GM12891 (cell line): ENCODE measurements around the gene REC8.
A peak's percentile ranks its signal among the peaks of the same experiment; 100 is the strongest.

Experiments used
- POLR2A ChIP-seq: IDR thresholded peaks from 2 replicates; pipeline ENCODE4 v1.6.1; 2011; ENCODE audit warnings: low read depth, low read length, control low read depth
- POLR2AphosphoS5 ChIP-seq: IDR thresholded peaks from 2 replicates; pipeline ENCODE4 v1.6.1; 2011; ENCODE audit warnings: low read depth, low read length, control low read depth
- POU2F2 ChIP-seq: IDR thresholded peaks from 2 replicates; pipeline ENCODE4 v1.6.1; 2011; ENCODE audit warnings: low read depth, mild to moderate bottlenecking, control low read depth, low read length, moderate library complexity
- SPI1 ChIP-seq: IDR thresholded peaks from 2 replicates; pipeline ENCODE4 v1.6.1; 2011; ENCODE audit warnings: low read depth, low read length, control low read depth
- TAF1 ChIP-seq: IDR thresholded peaks from 2 replicates; pipeline ENCODE4 v1.6.1; 2011; ENCODE audit warnings: low read depth, low read length, control low read depth

- TF ChIP-seq POLR2A (peak; percentile 64; the same call in 1 of the 2 replicates), POLR2AphosphoS5 (peak; percentile 62), SPI1 (no peak), POU2F2 (no peak), TAF1 (no peak)
Observed at GRCh38 chr14:24177041-24177825, 5.4 kb downstream of the REC8 start.
